ENCODE data around the gene NR1I2.

Gene NR1I2

GRCh38 chr3:119746423-119746822, 35.5 kb upstream of the NR1I2 start:
- TF ChIP-seq REST (IDR thresholded peaks at IDR 0.05; ENCODE audit: insufficient replicate concordance, low read depth), result no peak
- DNase-seq (ENCODE audit: low read depth in 1 of 2, low spot score in 1 of 2), result no peak
- Histone ChIP-seq H3K27ac (replicated peaks) (no peak overlapping the region), H3K27me3 (ENCODE audit: insufficient read depth, poor library complexity, severe bottlenecking) (no peaks in the 10 kb centered on the region), H3K4me3 (replicated peaks; ENCODE audit: insufficient read depth, low read length) (no peak overlapping the region)

GRCh38 chr3:119747357-119747756, 34.5 kb upstream of the NR1I2 start:
- DNase-seq (ENCODE audit: low read depth in 1 of 2, low spot score in 1 of 2), result no peak
- Histone ChIP-seq H3K27ac (replicated peaks) (no peak overlapping the region), H3K4me3 (replicated peaks; ENCODE audit: insufficient read depth, low read length) (no peak overlapping the region), H3K27me3 (ENCODE audit: insufficient read depth, poor library complexity, severe bottlenecking) (no peaks in the 10 kb centered on the region)
- no peak for TF ChIP-seq GABPA (IDR thresholded peaks at IDR 0.05; ENCODE audit: low read depth)
- TF ChIP-seq POLR2AphosphoS5 (IDR thresholded peaks at IDR 0.05; ENCODE audit: low read depth), result no peak
- TF ChIP-seq SPI1 (IDR thresholded peaks at IDR 0.05; ENCODE audit: borderline replicate concordance, low read depth), result no peak
- no peak for TF ChIP-seq REST (IDR thresholded peaks at IDR 0.05; ENCODE audit: insufficient replicate concordance, low read depth)

- Histone ChIP-seq H3K4me3 (replicated peaks; ENCODE audit: insufficient read depth, low read length) (no peak overlapping the region), H3K27ac (replicated peaks) (no peak overlapping the region), H3K27me3 (ENCODE audit: insufficient read depth, poor library complexity, severe bottlenecking) (no peaks in the 10 kb centered on the region)
- DNase-seq (ENCODE audit: low read depth in 1 of 2, low spot score in 1 of 2), result no peak
- TF ChIP-seq GABPA (IDR thresholded peaks at IDR 0.05; ENCODE audit: low read depth), result no peak
- no peak for TF ChIP-seq CTCF (IDR thresholded peaks at IDR 0.05; ENCODE audit: insufficient read depth, low read length)
- TF ChIP-seq SPI1 (IDR thresholded peaks at IDR 0.05; ENCODE audit: borderline replicate concordance, low read depth), result no peak
- TF ChIP-seq POLR2AphosphoS5 (IDR thresholded peaks at IDR 0.05; ENCODE audit: low read depth), result no peak
- TF ChIP-seq REST (IDR thresholded peaks at IDR 0.05; ENCODE audit: insufficient replicate concordance, low read depth), result no peak
Measured at GRCh38 chr3:119748991-119749390, 32.9 kb upstream of the NR1I2 start.

- DNase-seq (ENCODE audit: low read depth in 1 of 2, low spot score in 1 of 2), result no peak
Measured at GRCh38 chr3:119751423-119751822, 30.5 kb upstream of the NR1I2 start.

More at GRCh38 chr3:119751423-119751822, 30.5 kb upstream of the NR1I2 start:
- TF ChIP-seq POLR2AphosphoS5 (IDR thresholded peaks at IDR 0.05; ENCODE audit: low read depth) (no peak), SPI1 (IDR thresholded peaks at IDR 0.05; ENCODE audit: borderline replicate concordance, low read depth) (no peak), REST (IDR thresholded peaks at IDR 0.05; ENCODE audit: insufficient replicate concordance, low read depth) (no peak), CTCF (IDR thresholded peaks at IDR 0.05; ENCODE audit: insufficient read depth, low read length) (no peak), GABPA (IDR thresholded peaks at IDR 0.05; ENCODE audit: low read depth) (no peak)
- Histone ChIP-seq H3K27ac (replicated peaks) (no peak overlapping the region), H3K4me3 (replicated peaks; ENCODE audit: insufficient read depth, low read length) (no peak overlapping the region), H3K27me3 (ENCODE audit: insufficient read depth, poor library complexity, severe bottlenecking) (no peaks in the 10 kb centered on the region)
